Pancreas (tissue), 10 donors: ENCODE measurements around the gene LDHB. TPM values are rescaled to one million over a fixed set of nuclear protein-coding genes. Genes with fewer than 3 reads are reported as not detected.

Source experiments
- ATAC-seq, 4 donors: fragments of 200-7000 bp; cut with Tn5 transposase; one replicate each; pipeline versions ENCODE4 v1.8.0 to v1.9.1; 2020; ENCODE audit warnings: mild to moderate bottlenecking in 4 of 4, moderate library complexity in 4 of 4
- DNase-seq, 6 donors: peaks; one replicate each; pipeline ENCODE4 v3.0.0-alpha.2; 2020
- FAIRE-seq: peaks from 2 replicates; lab custom pipeline; 2012; peaks lifted over from hg19 to GRCh38; lab: Jason Lieb, UNC
- H3K27ac ChIP-seq, 4 donors: fragments of 200-600 bp; sonication (generic); 1 replicate in 3 of 4; 2 replicates in 1 of 4; pipeline versions ENCODE4 v1.5.0 to v1.8.0; 2020
- H3K27me3 ChIP-seq, 4 donors: fragments of 200-600 bp; one replicate each; pipeline ENCODE4 v1.8.0; 2021
- H3K36me3 ChIP-seq, 3 donors: fragments of 200-600 bp; sonication (generic) in 1 of 3; one replicate each; pipeline versions ENCODE4 v1.5.0 to v1.8.0; 2020 to 2021
- H3K4me1 ChIP-seq, 3 donors: fragments of 200-600 bp; one replicate each; pipeline ENCODE4 v1.8.0; 2021
- H3K4me3 ChIP-seq, 4 donors: fragments of 200-600 bp; sonication (generic) in 2 of 4; one replicate each; pipeline versions ENCODE4 v1.5.0 to v1.8.0; 2020 to 2021
- H3K9me3 ChIP-seq, 4 donors: fragments of 200-600 bp; one replicate each; pipeline ENCODE4 v1.8.0; 2021
- WGBS, 2 donors: extraction: QIAGEN DNeasy Blood & Tissue Kit; methylation state at CpG; one replicate each; pipeline ENCODE4 v1.1.7; 2013; 5-methylcytosine and 5-hydroxymethylcytosine counted together
- intact Hi-C, 3 donors: fragments of 100-400 bp; cut with DNase I; formaldehyde crosslinking; loops; one replicate each; pipeline versions ENCODE4 v1.11.1 to v1.14.2; 2022
- polyA plus RNA-seq, 2 donors: library from polyadenylated mRNA; stranded (reverse); fragments of 200-250 nt; gene quantifications; one replicate each; pipeline ENCODE4 v1.2.3, GENCODE V29; 2013
- total RNA-seq, 6 donors: library from RNA; stranded (reverse); fragmentation: NEBNext Ultra II Directional in 4 of 6; extraction: Animal tissue kit (Norgen Biotek cat#: 25700) in 4 of 6; gene quantifications; one replicate each; pipeline versions ENCODE4 v1.2.1 to v1.2.4, GENCODE V29; 2021 to 2023
- TF ChIP-seq, protein P1 (sequence below), 4 donors: fragments of 200-600 bp; sonication (generic) in 3 of 4; IDR thresholded peaks; one replicate each; pipeline versions ENCODE4 v1.5.0 to v1.8.0; 2021; ENCODE audit warnings: antibody characterized with exemption in 4 of 4
- donor health status: healthy with polysubstance abuse.
- donor health status: DM: no; HTN: no; CAD: no; lungs with moderate emphysema.
- donor health status: DM: no; HTN: no; CAD: no.
- donor health status: control.
- donor health status: control.
- donor health status: Bipolar disorder and iron deficiency.
- donor health status: DM: yes; HTN: yes; CAD: no.
- donor health status: DM: no; HTN: no; CAD: no.
- donor health status: DM: no; HTN: no; CAD: no.
- donor health status: DM: yes; HTN: yes; CAD: no.

Gene LDHB
- total and polyA plus RNA-seq, 8 donors: 97.6 to 364 (median 221) TPM

GRCh38 chr12:21683115-21683514, 25.5 kb upstream of the LDHB start:
- H3K27me3 ChIP-seq: no peaks in the 10 kb centered on the region
- ATAC-seq (no peak), FAIRE-seq (no peak), DNase-seq (no peak)
- H3K36me3 ChIP-seq: no peaks in the 10 kb centered on the region
- no peaks in the 10 kb centered on the region for H3K9me3 ChIP-seq
- TF ChIP-seq, protein P1, sequence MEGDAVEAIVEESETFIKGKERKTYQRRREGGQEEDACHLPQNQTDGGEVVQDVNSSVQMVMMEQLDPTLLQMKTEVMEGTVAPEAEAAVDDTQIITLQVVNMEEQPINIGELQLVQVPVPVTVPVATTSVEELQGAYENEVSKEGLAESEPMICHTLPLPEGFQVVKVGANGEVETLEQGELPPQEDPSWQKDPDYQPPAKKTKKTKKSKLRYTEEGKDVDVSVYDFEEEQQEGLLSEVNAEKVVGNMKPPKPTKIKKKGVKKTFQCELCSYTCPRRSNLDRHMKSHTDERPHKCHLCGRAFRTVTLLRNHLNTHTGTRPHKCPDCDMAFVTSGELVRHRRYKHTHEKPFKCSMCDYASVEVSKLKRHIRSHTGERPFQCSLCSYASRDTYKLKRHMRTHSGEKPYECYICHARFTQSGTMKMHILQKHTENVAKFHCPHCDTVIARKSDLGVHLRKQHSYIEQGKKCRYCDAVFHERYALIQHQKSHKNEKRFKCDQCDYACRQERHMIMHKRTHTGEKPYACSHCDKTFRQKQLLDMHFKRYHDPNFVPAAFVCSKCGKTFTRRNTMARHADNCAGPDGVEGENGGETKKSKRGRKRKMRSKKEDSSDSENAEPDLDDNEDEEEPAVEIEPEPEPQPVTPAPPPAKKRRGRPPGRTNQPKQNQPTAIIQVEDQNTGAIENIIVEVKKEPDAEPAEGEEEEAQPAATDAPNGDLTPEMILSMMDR (IDR thresholded peaks at IDR 0.05): no peak
- no peaks in the 10 kb centered on the region for H3K4me1 ChIP-seq
- 51 to 58% methylated on average over 3 of the region's 3 CpGs for WGBS, 2 donors
- H3K27ac ChIP-seq: no peak overlapping the region
- no peak overlapping the region for H3K4me3 ChIP-seq
- intact Hi-C loops: loop anchor here in 1 of 3 donors (10.0 kb wide), 1 partner anchor 78 kb away; the partner anchor contains the start of gene GYS2

GRCh38 chr12:21678959-21679358, 21.3 kb upstream of the LDHB start:
- FAIRE-seq: no peak
- no peak for DNase-seq

GRCh38 chr12:21677622-21678277, 20.1 kb upstream of the LDHB start:
- no peaks in the 10 kb centered on the region for H3K9me3 ChIP-seq
- FAIRE-seq (no peak), DNase-seq (no peak), ATAC-seq (no peak)
- intact Hi-C loops: loop anchor here in 1 of 3 donors (5.0 kb wide), 1 partner anchor 70 kb away; no protein-coding TSS in a partner anchor
- H3K4me3 ChIP-seq: no peak overlapping the region
- H3K27ac ChIP-seq: no peak overlapping the region
- TF ChIP-seq, protein P1 (IDR thresholded peaks at IDR 0.05): no peak
- no peaks in the 10 kb centered on the region for H3K4me1 ChIP-seq
- no peaks in the 10 kb centered on the region for H3K36me3 ChIP-seq
- WGBS, 2 donors: 50 to 52% methylated on average over 7 of the region's 7 CpGs
- no peaks in the 10 kb centered on the region for H3K27me3 ChIP-seq

More at GRCh38 chr12:21678959-21679358, 21.3 kb upstream of the LDHB start:
- H3K4me1 ChIP-seq: no peaks in the 10 kb centered on the region
- no peak for ATAC-seq
- intact Hi-C loops: loop anchor here in 1 of 3 donors (5.0 kb wide), 1 partner anchor 72 kb away; no protein-coding TSS in a partner anchor
- no peak overlapping the region for H3K4me3 ChIP-seq
- H3K36me3 ChIP-seq: no peaks in the 10 kb centered on the region
- no peaks in the 10 kb centered on the region for H3K27me3 ChIP-seq
- 3 to 10% methylated on average over 1 of the region's 1 CpG for WGBS, 2 donors
- H3K27ac ChIP-seq: no peak overlapping the region
- TF ChIP-seq, protein P1 (IDR thresholded peaks at IDR 0.05): no peak
- H3K9me3 ChIP-seq: no peaks in the 10 kb centered on the region

DNA sequence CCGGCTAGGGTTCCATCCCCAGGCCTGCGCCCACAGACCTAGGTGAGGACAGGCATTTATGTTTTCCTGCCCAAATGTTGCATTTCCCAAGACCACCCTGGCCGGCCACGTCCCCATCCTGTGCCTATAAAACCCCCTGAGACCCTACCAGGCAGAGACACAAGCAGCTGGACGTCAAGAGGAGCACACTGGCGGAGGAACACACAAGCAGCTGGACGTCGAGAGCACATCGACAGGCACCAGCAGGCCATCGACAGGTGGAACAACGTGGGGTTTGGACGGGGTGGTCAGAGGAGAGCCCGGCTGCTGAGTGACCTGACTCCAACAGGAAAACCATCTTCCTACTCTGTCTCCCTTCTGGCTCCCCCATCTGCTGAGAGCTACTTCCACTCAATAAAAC, 19.6 kb upstream of the LDHB start:
- Histone ChIP-seq H3K4me3 (no peak overlapping the region), H3K27ac (no peak overlapping the region), H3K27me3 (no peaks in the 10 kb centered on the region), H3K9me3 (no peaks in the 10 kb centered on the region), H3K4me1 (no peaks in the 10 kb centered on the region), H3K36me3 (no peaks in the 10 kb centered on the region)
- no peak for DNase-seq
- WGBS, 2 donors: 85 to 90% methylated on average over 13 of the region's 13 CpGs
- TF ChIP-seq, protein P1 (IDR thresholded peaks at IDR 0.05): no peak
- no peak for ATAC-seq
- intact Hi-C loops: loop anchor here in 1 of 3 donors (5.0 kb wide), 1 partner anchor 70 kb away; no protein-coding TSS in a partner anchor
- FAIRE-seq: no peak

DNA sequence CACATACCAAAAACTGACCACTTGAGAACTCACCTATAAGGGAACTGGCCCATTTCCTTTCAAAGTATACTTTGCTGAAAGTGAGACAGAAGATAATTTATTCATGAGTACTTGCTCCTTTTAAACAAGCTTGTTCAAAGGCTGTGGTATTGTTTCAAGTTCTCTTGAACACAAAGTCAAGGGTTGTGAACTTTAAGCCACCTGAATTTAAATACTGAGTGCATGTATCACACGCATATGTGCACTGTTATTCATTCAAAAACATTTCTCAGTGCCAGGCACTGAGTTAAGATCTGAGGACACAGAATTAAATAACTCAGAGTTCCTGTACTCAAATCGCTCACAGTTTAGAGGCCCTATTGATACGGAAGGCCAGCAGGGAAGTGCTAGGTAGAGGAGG, 19.1 kb upstream of the LDHB start:
- Histone ChIP-seq H3K9me3 (no peaks in the 10 kb centered on the region), H3K27ac (no peak overlapping the region), H3K4me1 (no peaks in the 10 kb centered on the region), H3K27me3 (no peaks in the 10 kb centered on the region), H3K36me3 (no peaks in the 10 kb centered on the region), H3K4me3 (no peak overlapping the region)
- intact Hi-C loops: loop anchor here in 1 of 3 donors (5.0 kb wide), 1 partner anchor 69 kb away; no protein-coding TSS in a partner anchor
- TF ChIP-seq, protein P1 (IDR thresholded peaks at IDR 0.05): no peak
- DNase-seq: no peak
- no peak for ATAC-seq
- no peak for FAIRE-seq
- WGBS, 2 donors: 84% methylated on average over 3 of the region's 3 CpGs
